Stimulated activated CD8-positive, alpha-beta memory T cell treated with anti-CD3 and anti-CD28 coated beads, Interleukin-7, amount 100 ng/mL, for 4 hours (primary cell): ENCODE measurements around the gene GTF2H1.
"Not testable (repeated sequence)": the region's sequence is repeated elsewhere in the genome, so short reads cannot be mapped to it uniquely, and the experiment has no call there.

Experiments
- DNase-seq, 2 donors: peaks; one replicate each; pipeline ENCODE4 v3.0.0-alpha.2; 2020; ENCODE audit warnings: low read depth in 2 of 2

The GTF2H1 gene

GRCh38 chr11:18319914-18320313, 2.5 kb upstream of the GTF2H1 start:
- DNase-seq, result no peak

- no peak for DNase-seq
These were observed 1.8 kb upstream of the GTF2H1 start for GRCh38 chr11:18320617-18321016.

- no peak for DNase-seq
These were observed 794 bp upstream of the GTF2H1 start for GRCh38 chr11:18321578-18321968.

DNA sequence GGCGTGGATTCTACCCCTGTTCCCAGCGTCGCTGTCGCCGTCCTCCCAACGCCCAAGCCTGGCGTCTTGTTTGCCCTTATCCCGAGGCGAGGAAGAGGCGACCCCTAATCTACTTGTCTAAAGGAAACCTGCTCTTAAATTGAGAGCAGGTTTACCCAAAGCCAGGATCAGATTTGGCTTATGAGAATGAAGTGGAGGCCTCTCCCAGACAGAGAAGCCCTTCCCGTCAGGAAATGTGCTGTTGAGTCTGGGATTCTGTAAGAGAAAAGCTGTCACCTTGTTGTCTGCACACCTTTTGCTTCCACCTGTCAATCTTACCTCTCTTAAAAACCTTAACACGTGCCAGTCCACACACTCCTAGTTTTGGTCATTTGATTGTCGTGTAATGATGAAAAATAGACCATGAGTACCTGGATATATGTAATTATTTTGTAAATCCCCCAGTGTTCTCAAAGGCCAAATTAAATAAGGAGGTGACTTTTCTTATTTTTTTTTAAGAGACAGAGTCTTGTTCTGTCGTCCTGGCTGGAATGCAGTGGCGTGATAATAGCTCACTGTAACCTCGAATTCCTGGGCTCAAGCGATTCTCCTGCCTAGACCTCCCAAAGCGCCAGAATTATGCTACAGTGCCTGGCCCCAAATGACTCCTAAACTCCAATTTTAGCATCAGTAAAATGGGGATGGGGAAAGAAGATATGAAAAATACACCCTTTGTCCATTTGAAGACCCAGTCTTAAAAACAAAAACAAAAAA, 627 bp downstream of the GTF2H1 start:
- no peak for DNase-seq

DNA sequence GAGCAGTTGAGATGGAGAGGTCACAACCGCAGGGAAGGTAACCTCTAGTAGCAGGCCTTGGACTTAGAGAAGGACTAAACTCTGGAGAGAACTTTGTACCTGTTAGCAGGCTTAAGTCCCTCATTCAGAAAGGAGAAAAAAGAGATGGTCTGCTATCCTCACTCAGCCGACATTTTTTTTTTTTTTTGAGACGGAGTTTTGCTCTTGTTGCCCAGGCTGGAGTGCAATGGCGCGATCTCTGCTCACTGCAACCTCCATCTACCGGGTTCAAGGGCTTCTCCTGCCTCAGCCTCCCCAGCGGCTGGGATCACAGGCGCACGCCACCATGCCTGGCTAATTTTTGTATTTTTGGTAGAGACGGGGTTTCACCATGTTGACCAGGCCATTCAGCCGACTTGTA, 1.5 kb downstream of the GTF2H1 start:
- DNase-seq, result not testable (repeated sequence)

DNA sequence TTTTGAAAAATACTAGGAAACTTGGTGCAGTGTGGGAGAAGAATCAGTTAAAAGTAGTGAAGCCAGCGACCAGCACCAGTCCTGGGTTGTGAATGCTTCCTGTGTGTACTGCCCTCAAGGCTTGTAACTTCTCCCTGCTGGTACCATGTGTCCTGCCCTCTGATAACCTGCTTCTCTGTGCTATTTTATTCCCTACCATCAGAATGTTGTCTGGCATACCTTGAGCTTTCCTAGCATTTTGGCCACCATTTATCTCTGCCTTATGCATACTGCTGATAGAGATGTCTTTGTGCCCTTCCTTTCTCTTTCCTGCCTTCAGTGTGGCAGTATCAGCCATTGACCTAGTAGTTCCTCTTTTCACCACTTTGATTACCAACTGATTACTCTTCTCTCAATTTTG, 2.0 kb downstream of the GTF2H1 start:
- no peak for DNase-seq

DNA sequence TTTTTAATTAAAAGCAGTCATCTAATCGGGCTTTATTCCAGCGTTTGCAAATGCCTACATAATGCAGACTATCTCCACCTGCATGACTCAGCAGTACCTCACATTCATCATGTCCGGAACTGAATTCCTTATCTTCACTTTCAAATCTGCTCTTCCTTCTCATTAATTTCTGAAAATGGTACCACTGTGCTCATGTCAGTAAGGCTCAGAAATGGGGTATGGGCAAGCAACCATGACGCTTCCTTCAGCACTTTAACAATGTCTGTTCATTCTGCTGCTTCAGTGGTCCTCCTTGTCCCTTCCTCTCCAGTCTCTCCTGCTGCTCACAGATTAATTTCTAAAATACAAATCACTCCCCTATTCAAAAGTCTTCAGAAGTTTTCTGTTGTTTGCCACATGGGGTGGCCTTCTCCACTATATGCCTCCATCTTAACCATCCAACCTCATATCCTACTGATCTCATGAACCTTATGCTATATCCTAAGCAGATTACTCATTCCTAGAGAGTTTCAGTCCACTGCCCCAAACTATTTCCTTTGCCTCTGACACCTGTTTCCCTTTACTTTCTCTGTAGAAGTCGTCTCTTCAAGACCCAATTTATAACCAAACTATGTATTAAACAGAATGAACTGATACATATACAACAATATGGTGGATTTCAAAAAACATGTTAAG, 7.0 kb downstream of the GTF2H1 start:
- no peak for DNase-seq

- DNase-seq, result no peak
These were observed 8.6 kb downstream of the GTF2H1 start for GRCh38 chr11:18330921-18331320.

GRCh38 chr11:18332302-18332701, 9.9 kb downstream of the GTF2H1 start:
- no peak for DNase-seq

DNA sequence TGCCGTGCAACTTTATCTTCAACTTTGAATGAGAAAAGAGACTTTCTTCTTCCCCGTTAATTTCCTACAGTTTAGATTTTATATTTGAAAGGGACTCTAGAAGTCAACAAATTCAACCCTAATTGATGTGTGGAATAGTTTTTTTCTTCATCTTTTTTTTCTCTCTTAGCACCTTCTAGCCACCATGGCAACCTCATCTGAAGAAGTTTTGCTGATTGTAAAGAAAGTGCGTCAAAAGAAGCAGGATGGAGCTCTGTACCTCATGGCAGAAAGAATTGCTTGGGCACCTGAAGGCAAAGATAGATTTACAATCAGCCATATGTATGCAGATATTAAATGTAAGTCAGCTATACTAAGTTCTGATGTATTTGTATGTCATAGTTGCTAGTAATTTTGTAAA, 10.5 kb downstream of the GTF2H1 start:
- no peak for DNase-seq

DNA sequence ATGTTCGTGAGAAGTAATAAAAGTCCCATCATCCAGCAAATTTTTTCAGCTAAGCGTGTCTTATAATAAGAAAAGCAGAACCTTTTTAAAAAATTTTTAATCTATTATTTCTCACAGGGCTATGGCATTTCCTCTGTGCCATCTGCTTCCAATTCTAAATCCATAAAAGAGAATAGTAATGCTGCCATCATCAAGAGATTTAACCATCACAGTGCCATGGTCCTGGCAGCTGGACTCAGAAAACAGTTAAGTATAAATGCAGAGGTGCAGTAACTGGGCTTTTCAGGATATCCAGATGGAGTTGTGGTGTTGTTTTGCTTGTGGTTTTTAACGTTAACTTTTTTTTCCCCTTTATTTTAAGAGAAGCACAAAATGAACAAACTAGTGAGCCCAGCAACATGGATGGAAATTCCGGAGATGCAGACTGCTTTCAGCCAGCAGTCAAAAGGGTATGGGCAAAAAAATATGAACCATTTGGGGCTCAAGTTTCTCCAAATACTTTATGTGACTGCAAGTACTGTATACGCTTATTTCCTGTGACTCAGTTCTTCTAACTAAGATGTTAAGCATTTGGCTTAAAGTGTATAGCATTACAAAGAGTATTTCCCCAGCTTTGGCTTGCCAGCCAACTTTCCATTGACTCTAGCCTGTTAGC, 25.2 kb downstream of the GTF2H1 start:
- no peak for DNase-seq

GRCh38 chr11:18352581-18352980, 30.2 kb downstream of the GTF2H1 start:
- DNase-seq, result no peak

DNA sequence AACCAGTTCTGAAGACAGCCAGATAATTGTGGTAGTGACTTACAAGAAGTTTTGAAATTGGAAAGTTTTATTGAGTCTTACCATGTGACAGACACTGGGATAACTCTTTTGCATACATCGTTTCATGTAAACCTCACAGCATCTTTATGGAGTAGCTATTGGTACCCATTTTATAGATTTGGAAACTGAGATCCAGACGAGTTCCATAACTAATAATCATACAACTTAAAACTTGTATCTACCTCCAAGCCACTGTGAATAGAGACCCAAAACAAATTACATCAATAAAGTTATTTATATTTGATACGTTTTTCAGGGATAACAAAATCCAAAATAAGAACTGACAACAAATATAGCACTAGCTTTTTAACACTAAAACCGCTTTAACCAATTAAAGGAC, 36.3 kb downstream of the GTF2H1 start:
- DNase-seq, result no peak

- DNase-seq, result no peak
These were observed 38.8 kb downstream of the GTF2H1 start for GRCh38 chr11:18361154-18361553.

DNA sequence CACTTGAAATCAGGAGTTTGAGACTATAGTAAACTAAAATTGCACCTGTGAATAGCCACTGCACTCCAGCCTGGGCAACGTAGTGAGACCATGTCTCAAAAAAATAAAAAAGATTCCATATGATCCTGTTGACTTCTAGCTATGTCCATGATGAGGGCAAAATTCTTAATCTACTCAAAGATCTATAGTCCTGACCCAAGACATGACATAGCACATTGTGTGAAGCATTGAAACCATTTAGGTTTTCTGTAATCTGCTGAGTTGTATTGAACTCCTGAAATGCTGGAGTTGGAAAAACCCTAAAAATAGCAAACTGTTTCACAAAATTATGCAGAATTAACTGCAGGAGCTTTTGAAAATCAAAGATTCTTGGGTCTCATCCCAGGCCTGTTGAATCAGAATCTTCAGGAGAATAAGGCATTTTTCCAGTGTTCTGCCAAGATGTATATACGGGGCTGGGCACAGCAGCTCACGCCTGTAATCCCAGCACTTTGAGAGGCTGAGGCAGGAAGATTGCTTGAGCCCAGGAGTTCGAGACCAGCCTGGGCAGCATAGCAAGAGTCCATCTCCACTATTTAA, 42.2 kb downstream of the GTF2H1 start:
- no peak for DNase-seq

- DNase-seq, result no peak
These were observed 43.4 kb downstream of the GTF2H1 start for GRCh38 chr11:18365741-18366140.

- no peak for DNase-seq
These were observed 43.9 kb downstream of the GTF2H1 start for GRCh38 chr11:18366286-18366685.

- DNase-seq, result no peak
These were observed 45.1 kb downstream of the GTF2H1 start for GRCh38 chr11:18367431-18367830.

DNA sequence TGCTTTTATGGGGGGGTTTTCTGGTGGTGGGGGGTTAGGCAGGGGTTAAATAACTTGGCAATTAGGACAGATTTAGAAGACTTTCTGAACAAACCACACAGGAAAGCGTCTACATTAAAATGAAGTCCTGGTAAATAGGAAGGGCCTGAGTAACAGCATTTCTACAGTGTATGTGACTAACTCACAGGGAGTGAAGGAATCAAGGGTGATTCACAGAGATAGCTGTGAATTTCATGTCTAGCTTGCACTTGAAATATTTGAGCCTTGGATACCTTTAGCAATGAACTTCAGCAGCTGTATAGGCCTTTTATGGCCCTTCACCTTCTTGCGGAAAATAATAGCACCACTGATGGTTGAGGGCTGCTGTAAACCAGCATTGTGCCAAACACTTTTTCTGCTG, 45.9 kb downstream of the GTF2H1 start:
- no peak for DNase-seq

DNA sequence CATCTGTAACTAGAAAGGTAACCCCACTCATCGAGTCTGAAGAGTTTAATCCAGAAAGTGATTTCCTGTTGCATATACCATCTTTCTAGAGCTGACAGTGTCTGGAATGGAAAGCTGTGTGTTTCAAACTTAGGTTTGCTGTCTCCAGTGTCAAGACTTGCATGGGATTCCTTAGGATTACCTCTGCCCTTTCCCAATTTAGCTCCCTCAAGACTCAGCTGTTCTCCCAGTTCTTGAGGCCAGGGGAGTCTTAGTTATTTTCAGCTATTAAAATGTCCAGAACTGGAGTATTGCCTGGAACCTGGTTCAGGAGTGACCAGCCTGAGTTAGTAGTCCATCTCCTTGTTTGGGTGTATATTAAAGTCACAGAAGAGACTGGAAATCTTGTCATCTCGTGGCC, 47.0 kb downstream of the GTF2H1 start:
- DNase-seq, result no peak

GRCh38 chr11:18371279-18371678, 48.9 kb downstream of the GTF2H1 start:
- no peak for DNase-seq

- DNase-seq, result no peak
These were observed 49.8 kb downstream of the GTF2H1 start for GRCh38 chr11:18372201-18372600.

- DNase-seq, result no peak
These were observed 52.6 kb downstream of the GTF2H1 start for GRCh38 chr11:18374956-18375355.
